UCSD-AML1 (cell line): ENCODE measurements around the gene OSBP.
"Not testable (repeated sequence)": the region's sequence is repeated elsewhere in the genome, so short reads cannot be mapped to it uniquely, and the experiment has no call there.

Source experiments
- DNase-seq: peaks from one replicate; lab custom pipeline; 2025; ENCODE audit not compliant: unreplicated experiment; lab: John Stamatoyannopoulos, UW

Gene OSBP

GRCh38 chr11:59615637-59616395 is at the start of gene OSBP:
Gene OSBP (minus strand): TSS chr11:59615774. CDS start chr11:59615664, 110 bp downstream.
- DNase-seq = peak; percentile 99

DNA sequence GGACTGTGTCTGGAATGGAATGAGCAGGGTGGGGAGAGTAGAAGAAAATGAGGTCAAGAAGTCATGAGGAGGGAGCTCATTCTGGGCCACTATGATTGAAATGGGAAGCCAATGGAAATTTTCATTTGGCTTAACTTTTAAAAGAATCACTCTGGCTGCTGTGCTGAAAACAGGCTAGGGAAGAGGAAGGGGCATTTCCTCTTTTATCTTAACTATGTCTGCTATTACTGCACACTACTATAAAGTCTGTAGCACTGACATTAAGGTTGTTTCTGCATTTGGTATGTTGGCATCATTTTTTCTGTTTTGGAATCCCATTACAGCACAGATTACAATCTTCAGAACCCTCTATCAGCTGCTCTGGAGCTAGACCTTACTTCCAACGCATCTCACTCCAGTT is 45.0 kb upstream of the OSBP start:
- no peak for DNase-seq

- no peak for DNase-seq
Observed at GRCh38 chr11:59659981-59660380, 44.4 kb upstream of the OSBP start.

DNA sequence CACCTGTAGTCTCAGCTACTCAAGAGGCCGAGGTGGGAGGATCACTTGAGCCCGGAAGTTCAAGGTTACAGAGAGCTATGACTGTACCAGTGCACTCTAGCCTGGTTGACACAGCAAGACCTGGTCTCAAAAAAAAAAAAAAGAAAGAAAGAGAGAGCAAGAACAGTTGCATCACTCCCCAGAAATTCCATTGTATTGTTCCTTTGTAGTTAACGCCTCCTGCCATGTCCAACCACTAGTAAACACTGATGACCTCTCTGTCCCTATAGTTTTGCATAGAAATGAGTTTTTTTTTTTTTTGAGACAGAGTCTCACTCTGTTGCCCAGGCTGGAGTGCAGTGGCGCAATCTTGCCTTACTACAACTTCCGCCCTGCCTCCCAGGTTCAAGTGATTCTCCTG is 42.5 kb upstream of the OSBP start:
- no peak for DNase-seq

DNA sequence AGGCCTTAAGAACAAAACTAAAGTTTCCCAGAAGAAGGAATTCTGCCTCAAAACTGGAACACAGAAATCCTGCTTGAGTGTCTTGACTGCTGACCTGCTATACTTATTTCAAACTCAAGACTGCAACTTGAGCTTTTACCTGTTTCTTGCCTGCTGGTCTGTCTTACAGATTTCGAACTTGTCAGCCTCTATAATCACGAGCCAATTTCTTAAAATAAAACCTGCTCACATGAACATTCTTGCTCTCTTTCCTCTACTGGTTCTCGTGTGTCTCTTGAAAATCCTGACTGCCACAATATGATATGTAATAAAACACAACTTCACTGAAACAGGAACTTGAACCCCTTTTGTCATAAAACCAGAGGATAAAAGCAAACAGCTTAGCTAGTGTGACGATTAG is 39.3 kb upstream of the OSBP start:
- DNase-seq = no peak

- no peak for DNase-seq
Observed at GRCh38 chr11:59647245-59647980, 31.8 kb upstream of the OSBP start.

- DNase-seq = no peak
Observed at GRCh38 chr11:59644528-59644927, 29.0 kb upstream of the OSBP start.

GRCh38 chr11:59643390-59643789 is 27.8 kb upstream of the OSBP start:
- no peak for DNase-seq

DNA sequence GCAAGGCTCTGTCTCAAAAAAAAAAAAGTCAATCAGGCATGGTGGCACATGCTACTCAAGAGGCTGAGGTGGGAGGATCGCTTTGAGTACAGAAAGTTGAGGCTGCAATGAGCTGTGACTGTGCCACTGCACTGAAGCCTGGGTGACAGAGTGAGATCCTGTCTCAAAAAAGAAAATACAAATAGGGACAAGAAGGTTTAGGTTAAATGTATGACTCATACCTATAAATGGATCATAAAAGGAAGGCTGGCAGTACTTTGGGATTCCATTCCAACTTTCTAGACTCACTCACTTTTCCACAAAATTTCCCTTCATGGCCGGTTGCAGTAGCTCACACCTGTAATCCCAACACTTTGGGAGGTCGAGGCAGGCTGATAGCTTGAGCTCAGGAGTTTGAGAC is 25.6 kb upstream of the OSBP start:
- no peak for DNase-seq

GRCh38 chr11:59630493-59630892 is 14.9 kb upstream of the OSBP start:
- DNase-seq = no peak

DNA sequence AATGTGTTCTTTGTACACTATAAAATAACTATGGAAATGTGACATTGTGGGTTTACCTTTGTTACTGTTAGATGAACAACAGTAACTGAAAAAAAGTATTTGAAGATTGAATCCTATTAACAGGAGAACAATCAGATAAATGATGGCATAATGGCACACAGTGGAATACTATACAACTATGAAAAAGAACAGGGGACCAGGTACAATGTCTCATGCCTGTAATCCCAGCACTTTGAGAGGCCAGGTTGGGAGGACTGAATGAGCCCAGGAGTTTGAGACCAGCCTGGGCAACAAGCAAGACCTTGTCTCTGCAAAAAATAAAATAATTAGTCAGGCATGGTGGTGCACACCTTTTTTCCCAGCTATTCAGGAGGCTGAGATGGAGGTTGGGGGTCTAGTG is 14.4 kb upstream of the OSBP start:
- DNase-seq = no peak

- not testable (repeated sequence) for DNase-seq
Observed at GRCh38 chr11:59626969-59627368, 11.4 kb upstream of the OSBP start.

DNA sequence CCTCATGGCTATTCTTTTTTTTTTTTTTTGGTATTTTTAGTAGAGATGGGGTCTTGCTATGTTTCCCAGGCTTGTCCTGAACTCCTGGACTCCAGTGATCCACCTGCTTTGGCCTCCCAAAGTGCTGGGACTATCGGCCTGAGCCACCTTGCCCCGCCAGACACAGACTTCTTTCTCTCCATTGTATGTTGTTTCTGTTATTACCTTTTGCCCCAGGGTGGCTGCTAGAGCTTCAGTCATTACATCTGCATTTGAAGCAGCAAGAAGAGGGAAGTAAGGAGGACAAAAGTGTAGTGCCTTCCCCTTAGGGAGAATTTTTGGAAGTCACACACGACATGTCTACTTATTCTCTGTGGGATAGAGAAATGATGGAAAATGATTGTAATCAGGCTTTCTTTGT is 10.1 kb upstream of the OSBP start:
- no peak for DNase-seq

- DNase-seq = no peak
Observed at GRCh38 chr11:59617876-59618275, 2.3 kb upstream of the OSBP start.

GRCh38 chr11:59616396-59616982 is 915 bp upstream of the OSBP start:
- DNase-seq = no peak

DNA sequence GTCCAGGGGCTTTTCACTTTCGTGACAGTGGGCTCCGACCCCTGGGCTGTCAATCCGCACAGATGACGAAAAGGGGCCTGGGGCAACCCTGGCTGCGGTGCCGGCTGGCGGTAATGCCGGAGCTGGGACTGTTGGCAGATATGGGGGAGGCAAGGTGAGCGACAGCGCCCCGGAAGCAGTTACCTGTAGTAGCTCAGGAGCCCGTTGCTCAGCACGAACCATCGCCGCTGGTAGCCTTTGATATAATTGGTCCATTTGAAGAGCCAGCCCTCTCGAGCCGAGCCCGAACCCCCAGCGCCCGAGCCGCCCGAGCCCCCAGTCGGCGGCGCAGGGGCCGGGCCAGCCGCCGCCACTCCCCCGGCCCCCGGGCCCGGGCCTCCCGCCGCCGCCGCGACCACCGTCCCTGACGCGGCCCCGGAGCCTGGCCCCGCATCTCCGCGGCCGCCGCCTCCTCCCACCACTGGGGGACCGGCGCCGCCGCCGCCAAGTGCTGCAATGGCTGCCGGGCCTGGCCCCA is 396 bp downstream of the OSBP start:
- DNase-seq = peak; percentile 28

- no peak for DNase-seq
Observed at GRCh38 chr11:59614277-59615119, 1.1 kb downstream of the OSBP start.

DNA sequence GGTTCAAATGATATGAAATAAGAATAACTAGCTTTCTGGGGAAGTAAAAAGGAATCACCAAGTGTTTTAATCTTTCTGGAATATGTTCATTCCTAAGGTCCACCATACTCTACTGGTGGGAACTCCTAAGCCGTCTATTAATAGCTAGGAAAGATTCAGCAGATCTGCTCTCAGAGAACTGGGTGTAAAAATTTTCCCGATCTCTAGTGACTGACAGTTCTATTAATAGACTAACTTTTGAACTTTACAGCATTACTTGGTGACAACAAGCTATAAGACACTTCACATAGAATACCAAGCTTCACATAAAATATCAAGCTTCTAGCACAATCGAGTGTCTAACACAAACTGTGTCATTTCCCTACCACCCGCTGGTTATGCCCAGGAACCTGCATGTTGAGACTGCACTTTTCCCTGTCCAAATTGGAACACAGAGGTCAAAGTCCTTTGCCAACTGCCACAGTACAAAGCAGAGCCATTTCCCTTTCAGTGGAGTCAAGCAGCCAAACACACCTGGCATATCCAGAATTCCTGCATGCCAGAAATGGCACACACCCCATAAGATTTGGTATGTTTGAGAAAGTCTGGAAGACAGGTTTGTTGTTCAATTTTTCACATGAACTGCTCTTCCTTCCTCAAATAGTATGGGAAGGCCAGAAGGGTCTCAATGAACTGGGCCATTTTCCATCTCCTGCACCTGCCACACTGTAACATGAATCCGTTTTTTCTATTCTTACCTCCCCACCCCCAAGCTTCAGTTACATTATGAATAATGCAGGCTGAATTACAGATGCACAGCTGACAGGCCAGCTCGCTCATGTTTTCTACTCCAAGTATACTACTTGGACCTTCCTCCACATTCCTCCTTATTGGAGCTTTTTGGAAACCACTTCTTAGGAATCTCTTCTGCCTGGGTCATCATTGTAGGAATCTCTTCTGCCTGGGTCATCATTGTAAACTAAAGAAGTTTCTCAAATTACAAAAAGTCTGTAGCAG is 3.7 kb downstream of the OSBP start:
- DNase-seq = no peak

GRCh38 chr11:59610289-59610688 is 5.3 kb downstream of the OSBP start:
- DNase-seq = no peak
